Lower lobe of right lung (tissue), 2 donors: ENCODE results near the gene CLDN15. TPM values are rescaled to one million over a fixed set of nuclear protein-coding genes. Genes with fewer than 3 reads are reported as not detected.
"Not testable (repeated sequence)": the region's sequence is repeated elsewhere in the genome, so short reads cannot be mapped to it uniquely, and the experiment has no call there.

Experiments
- ATAC-seq, 2 donors: fragments of 200-7000 bp; cut with Tn5 transposase; one replicate each; pipeline ENCODE4 v1.9.1; 2020 to 2022; ENCODE audit warnings: mild to moderate bottlenecking in 2 of 2, moderate library complexity in 2 of 2
- DNase-seq: peaks from one replicate; pipeline ENCODE4 v3.0.0-alpha.2; 2020
- H3K27ac ChIP-seq: fragments of 200-600 bp; one replicate; pipeline ENCODE4 v1.8.0; 2022
- H3K27me3 ChIP-seq: fragments of 200-600 bp; one replicate; pipeline ENCODE4 v1.8.0; 2022; ENCODE audit warnings: low read depth
- H3K36me3 ChIP-seq: fragments of 200-600 bp; one replicate; pipeline ENCODE4 v1.8.0; 2022; ENCODE audit warnings: mild to moderate bottlenecking
- H3K4me1 ChIP-seq: fragments of 200-600 bp; one replicate; pipeline ENCODE4 v1.8.0; 2022
- H3K4me3 ChIP-seq: fragments of 200-600 bp; one replicate; pipeline ENCODE4 v1.8.0; 2022; ENCODE audit warnings: mild to moderate bottlenecking
- H3K9me3 ChIP-seq: fragments of 200-600 bp; one replicate; pipeline ENCODE4 v1.8.0; 2022
- CTCF ChIP-seq: fragments of 200-600 bp; IDR thresholded peaks from one replicate; pipeline ENCODE4 v1.8.0; 2022; ENCODE audit warnings: antibody characterized with exemption, mild to moderate bottlenecking
- intact Hi-C: fragments of 100-400 bp; cut with DNase I; formaldehyde crosslinking; loops from one replicate; pipeline ENCODE4 v1.11.0; 2022
- total RNA-seq: library from RNA; stranded (reverse); fragmentation: NEBNext Ultra II Directional; extraction: Animal tissue kit (Norgen Biotek cat#: 25700); gene quantifications from one replicate; pipeline ENCODE4 v1.2.1, GENCODE V29; 2021
- donor health status: DM: no; HTN: yes; CAD: no; lungs with severe emphysema.

Gene CLDN15
- total RNA-seq, 1 donor from 2014 or later, result 11.1 TPM

- Histone ChIP-seq H3K4me3 (peak overlapping the region; percentile 0), H3K36me3 (peaks cover 12% of the 10 kb centered on the region), H3K27me3 (peaks cover 63% of the 10 kb centered on the region), H3K4me1 (peaks cover 10% of the 10 kb centered on the region), H3K27ac (no peak overlapping the region), H3K9me3 (no peaks in the 10 kb centered on the region)
- no peak for TF ChIP-seq CTCF
- ATAC-seq (peak; percentile 32 to 38), DNase-seq (no peak)
- intact Hi-C loops, result no loop called here
Observed at GRCh38 chr7:101201695-101202602, 35.7 kb downstream of the CLDN15 start.

GRCh38 chr7:101200862-101201599 lies 36.6 kb downstream of the CLDN15 start, which contains the start of gene MOGAT3:
Gene MOGAT3, minus strand, starts transcription at chr7:101201036. Its CDS starts 182 bp downstream, at chr7:101200854.
- Histone ChIP-seq H3K36me3 (peaks cover 2% of the 10 kb centered on the region), H3K4me3 (peak within 1 kb of the TSS; percentile 0), H3K4me1 (peaks cover 10% of the 10 kb centered on the region), H3K27me3 (peaks cover 66% of the 10 kb centered on the region), H3K27ac (no peak within 1 kb of the TSS), H3K9me3 (no peaks in the 10 kb centered on the region)
- ATAC-seq (no peak), DNase-seq (no peak)
- intact Hi-C loops, result no loop called here
- no peak for TF ChIP-seq CTCF

GRCh38 chr7:101200504-101200861 lies 37.1 kb downstream of the CLDN15 start:
- no peak for TF ChIP-seq CTCF
- Histone ChIP-seq H3K9me3 (no peaks in the 10 kb centered on the region), H3K36me3 (no peaks in the 10 kb centered on the region), H3K4me1 (peaks cover 10% of the 10 kb centered on the region), H3K27ac (no peak overlapping the region), H3K4me3 (no peak overlapping the region), H3K27me3 (peaks cover 67% of the 10 kb centered on the region)
- no peak for DNase-seq
- intact Hi-C loops, result no loop called here
- ATAC-seq, result no peak

DNA sequence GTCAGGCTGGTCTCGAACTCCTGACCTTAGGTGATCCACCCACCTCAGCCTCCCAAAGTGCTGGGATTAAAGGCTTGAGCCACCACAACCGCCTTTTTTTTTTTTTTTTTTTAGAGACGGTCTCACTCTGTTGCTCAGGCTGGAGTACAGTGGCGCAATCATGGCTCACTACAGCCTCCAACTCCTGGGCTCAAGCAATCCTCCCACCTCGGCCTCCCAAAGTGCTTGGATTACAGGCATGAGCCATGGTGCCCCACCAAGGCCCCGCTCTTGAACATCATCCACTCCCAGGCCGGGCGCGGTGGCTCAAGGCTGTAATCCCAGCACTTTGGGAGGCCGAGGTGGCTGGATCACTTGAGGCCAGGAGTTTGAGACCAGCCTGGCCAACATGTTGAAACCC lies 38.1 kb downstream of the CLDN15 start:
- Histone ChIP-seq H3K27me3 (peaks cover 67% of the 10 kb centered on the region), H3K4me1 (peaks cover 10% of the 10 kb centered on the region)
- H3K9me3 ChIP-seq, H3K27ac ChIP-seq, DNase-seq, H3K36me3 ChIP-seq, intact Hi-C loops, H3K4me3 ChIP-seq, ATAC-seq: not testable (repeated sequence)

DNA sequence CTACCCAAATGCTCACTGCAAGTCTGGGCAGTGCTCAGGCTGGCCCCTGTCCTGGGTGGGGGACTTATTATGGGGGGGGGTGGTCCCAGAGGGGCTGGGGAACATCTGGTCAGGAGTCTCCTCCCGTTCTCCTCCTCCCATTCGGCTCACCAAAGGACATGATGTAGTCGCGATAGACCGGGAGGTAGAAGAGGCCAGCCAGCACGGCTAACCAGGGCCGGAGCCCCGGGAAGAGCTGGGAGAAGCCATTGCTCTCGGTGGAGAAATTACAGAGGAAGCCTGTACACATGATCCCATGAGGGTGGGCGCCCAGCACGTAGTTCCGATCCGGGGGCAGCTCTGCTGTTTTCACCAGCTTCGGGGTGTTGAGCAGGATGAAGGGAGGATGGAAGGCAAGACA lies 39.1 kb downstream of the CLDN15 start:
- Histone ChIP-seq H3K4me1 (peaks cover 10% of the 10 kb centered on the region), H3K27me3 (peaks cover 66% of the 10 kb centered on the region), H3K4me3 (no peak overlapping the region), H3K36me3 (no peaks in the 10 kb centered on the region), H3K27ac (no peak overlapping the region), H3K9me3 (no peaks in the 10 kb centered on the region)
- intact Hi-C loops, result no loop called here
- ATAC-seq (no peak), DNase-seq (no peak)
- no peak for TF ChIP-seq CTCF

- Histone ChIP-seq H3K27me3 (peaks cover 66% of the 10 kb centered on the region), H3K9me3 (no peaks in the 10 kb centered on the region), H3K4me3 (no peak overlapping the region), H3K36me3 (no peaks in the 10 kb centered on the region), H3K4me1 (peaks cover 10% of the 10 kb centered on the region), H3K27ac (no peak overlapping the region)
- intact Hi-C loops, result no loop called here
- ATAC-seq (peak in 1 of 2 donors; percentile 14), DNase-seq (no peak)
- no peak for TF ChIP-seq CTCF
Observed at GRCh38 chr7:101197991-101198390, 39.6 kb downstream of the CLDN15 start.
